IMR-90 (cell line): Measurements from ENCODE around the gene CEP68. TPM values are rescaled to one million over a fixed set of nuclear protein-coding genes. Genes with fewer than 3 reads are reported as not detected.

ENCODE experiments used
- ATAC-seq: fragments of 200-7000 bp; cut with Tn5 transposase; 2 replicates; pipeline ENCODE4 v1.9.1; 2020; ENCODE audit warnings: low read depth, mild to moderate bottlenecking, moderate library complexity
- BruUV-seq: library from RNA; stranded (reverse); fragments of 400-500 nt; replicated peaks from 2 replicates; lab custom pipeline; 2021; lab: Mats Ljungman, UMichigan
- CTCF ChIA-PET: fragments of 300-600 bp; formaldehyde crosslinking; extraction: SDS; loops from one replicate; lab custom pipeline; 2021; ENCODE audit warnings: antibody characterized with exemption; lab: Yijun Ruan, JAX
- POLR2A ChIA-PET: fragments of 300-600 bp; sonication (Branson Sonifier 250); formaldehyde crosslinking; loops from one replicate; lab custom pipeline; 2022; ENCODE audit warnings: antibody characterized with exemption; ENCODE audit not compliant: unreplicated experiment; lab: Charles Lee
- DNase-seq: peaks from one replicate; pipeline ENCODE4 v3.0.0; 2013
- H2AFZ ChIP-seq: replicated peaks from 2 replicates; pipeline ENCODE3; 2013; ENCODE audit warnings: low read length, mild to moderate bottlenecking; ENCODE audit not compliant: poor library complexity
- H2AK5ac ChIP-seq: 2 replicates; pipeline ENCODE4 v1.6.1; 2013; ENCODE audit warnings: low read depth, low read length, inconsistent platforms
- H2AK9ac ChIP-seq: replicated peaks from 2 replicates; pipeline ENCODE3; 2013; ENCODE audit warnings: mild to moderate bottlenecking, low read depth, low read length, moderate library complexity; ENCODE audit not compliant: poor library complexity
- H2BK120ac ChIP-seq: 2 replicates; pipeline ENCODE4 v1.6.1; 2013; ENCODE audit warnings: low read depth, low read length, inconsistent platforms
- H2BK15ac ChIP-seq: 3 replicates; pipeline ENCODE4 v1.6.1; 2013; ENCODE audit warnings: low read depth, low read length, inconsistent platforms
- H2BK20ac ChIP-seq: 2 replicates; pipeline ENCODE4 v1.6.1; 2013; ENCODE audit warnings: low read depth, mild to moderate bottlenecking, inconsistent platforms, low read length, moderate library complexity
- H2BK5ac ChIP-seq: 2 replicates; pipeline ENCODE4 v1.6.1; 2013; ENCODE audit warnings: mild to moderate bottlenecking, low read depth, low read length, inconsistent platforms; ENCODE audit not compliant: poor library complexity, severe bottlenecking
- H3K14ac ChIP-seq: replicated peaks from 2 replicates; pipeline ENCODE4 v1.6.1; 2013; ENCODE audit warnings: low read depth, low read length, inconsistent platforms
- H3K18ac ChIP-seq: 2 replicates; pipeline ENCODE4 v1.6.1; 2013; ENCODE audit warnings: low read depth, low read length, control low read depth
- H3K23ac ChIP-seq: 2 replicates; pipeline ENCODE4 v1.6.1; 2013; ENCODE audit warnings: low read depth, low read length, inconsistent platforms
- H3K27ac ChIP-seq: 2 replicates; pipeline ENCODE4 v1.5.1; 2013; ENCODE audit warnings: mild to moderate bottlenecking, control low read depth, low read length; ENCODE audit not compliant: insufficient read depth
- H3K27me3 ChIP-seq: 2 replicates; pipeline ENCODE4 v1.6.1; 2013; ENCODE audit warnings: low read length; ENCODE audit not compliant: control insufficient read depth, insufficient read depth
- H3K36me3 ChIP-seq: 2 replicates; pipeline ENCODE4 v1.6.1; 2013; ENCODE audit warnings: low read length, mixed read lengths; ENCODE audit not compliant: control insufficient read depth, insufficient read depth
- H3K4ac ChIP-seq: 2 replicates; pipeline ENCODE4 v1.6.1; 2013; ENCODE audit warnings: low read depth, low read length, inconsistent platforms
- H3K4me1 ChIP-seq: 2 replicates; pipeline ENCODE4 v1.6.1; 2013; ENCODE audit warnings: low read length, mixed read lengths; ENCODE audit not compliant: control insufficient read depth, insufficient read depth
- H3K4me2 ChIP-seq: 2 replicates; pipeline ENCODE4 v1.6.1; 2013; ENCODE audit warnings: low read depth, mild to moderate bottlenecking, control low read depth, low read length, moderate library complexity
- H3K4me3 ChIP-seq: 2 replicates; pipeline ENCODE4 v1.5.1; 2013; ENCODE audit warnings: low read depth, mild to moderate bottlenecking, control low read depth, low read length, moderate library complexity; ENCODE audit not compliant: insufficient read depth
- H3K56ac ChIP-seq: 2 replicates; pipeline ENCODE4 v1.6.1; 2013; ENCODE audit warnings: low read length, inconsistent platforms; ENCODE audit not compliant: insufficient read depth; ENCODE audit errors: extremely low read depth
- H3K79me1 ChIP-seq, 2 experiments: 2 replicates each; pipeline ENCODE4 v1.6.1; 2013; ENCODE audit warnings: low read length in 2 of 2, inconsistent platforms in 1 of 2, low read depth in 1 of 2
- H3K9ac ChIP-seq: 2 replicates; pipeline ENCODE4 v1.6.1; 2013; ENCODE audit warnings: low read depth, low read length, control low read depth
- H3K9me1 ChIP-seq: 2 replicates; pipeline ENCODE4 v1.6.1; 2013; ENCODE audit warnings: low read length, inconsistent platforms; ENCODE audit not compliant: insufficient read depth
- H3K9me3 ChIP-seq: 2 replicates; pipeline ENCODE4 v1.6.1; 2013; ENCODE audit warnings: low read length; ENCODE audit not compliant: control insufficient read depth, insufficient read depth
- H4K20me1 ChIP-seq: 2 replicates; pipeline ENCODE4 v1.6.1; 2013; ENCODE audit warnings: low read length, inconsistent platforms; ENCODE audit not compliant: insufficient read depth
- H4K5ac ChIP-seq: 2 replicates; pipeline ENCODE4 v1.6.1; 2013; ENCODE audit warnings: mild to moderate bottlenecking, low read depth, low read length, control low read depth
- H4K8ac ChIP-seq, 2 experiments: 2 replicates each; pipeline ENCODE4 v1.6.1; 2013; ENCODE audit warnings: low read depth in 2 of 2, low read length in 2 of 2, control low read depth in 1 of 2, inconsistent platforms in 1 of 2
- H4K91ac ChIP-seq: 2 replicates; pipeline ENCODE4 v1.6.1; 2013; ENCODE audit warnings: low read depth, low read length, inconsistent platforms; ENCODE audit not compliant: insufficient read depth
- BHLHE40 ChIP-seq: fragments of 150-350 bp; IDR thresholded peaks from 2 replicates; pipeline ENCODE4 v1.6.1; 2016; ENCODE audit warnings: mild to moderate bottlenecking, low read depth, low read length
- CEBPB ChIP-seq: IDR thresholded peaks from 2 replicates; pipeline ENCODE4 v1.6.1; 2012; ENCODE audit warnings: low read depth, low read length, improper control_type of control experiment
- MAFK ChIP-seq: IDR thresholded peaks from 2 replicates; pipeline ENCODE4 v1.6.1; 2012; ENCODE audit warnings: low read depth, low read length, improper control_type of control experiment
- POLR2A ChIP-seq: IDR thresholded peaks from 2 replicates; pipeline ENCODE4 v1.6.1; 2012; ENCODE audit warnings: mild to moderate bottlenecking, low read depth, low read length
- RAD21 ChIP-seq: IDR thresholded peaks from 2 replicates; pipeline ENCODE4 v1.6.1; 2012; ENCODE audit warnings: low read length, improper control_type of control experiment
- RFX5 ChIP-seq: IDR thresholded peaks from 2 replicates; pipeline ENCODE4 v1.8.0; 2012; ENCODE audit warnings: low read depth, mild to moderate bottlenecking, low read length, moderate library complexity
- SMC3 ChIP-seq: fragments of 150-350 bp; IDR thresholded peaks from 2 replicates; pipeline ENCODE4 v1.6.1; 2016; ENCODE audit warnings: low read depth, mild to moderate bottlenecking, antibody characterized with exemption, low read length, moderate library complexity
- WGBS, 2 experiments: methylation state at CpG; one replicate each; pipeline versions ENCODE4 v1.1.5 to v1.1.7; 2013; ENCODE audit warnings: missing lambda C conversion rate in 2 of 2; ENCODE audit not compliant: insufficient read length in 1 of 2; ENCODE audit errors: extremely low coverage in 2 of 2; 5-methylcytosine and 5-hydroxymethylcytosine counted together
- dilution Hi-C: fragments of 300-500 bp; cut with HindIII; formaldehyde crosslinking; loops from one replicate; pipeline ENCODE4 v1.14.3; 2018; ENCODE audit warnings: low sequenced_read_pairs; ENCODE audit not compliant: unreplicated experiment
- in situ Hi-C: fragments of 300-500 bp; cut with MboI; formaldehyde crosslinking; loops from 3 replicates; pipeline ENCODE4 v1.14.3; 2019; ENCODE audit warnings: low sequenced_read_pairs, inconsistent platforms, mixed read lengths
- intact Hi-C: fragments of 100-400 bp; cut with micrococcal nuclease; formaldehyde crosslinking; loops from 2 replicates; pipeline ENCODE4 v1.10.0; 2022
- polyA plus RNA-seq, 3 experiments: library from polyadenylated mRNA; depleted of rRNA; stranded (reverse); fragments of >200 nt; gene quantifications; 2 replicates each; pipeline ENCODE4 v1.2.3, GENCODE V29; 2012; ENCODE audit warnings: low replicate concordance in 1 of 3
- total RNA-seq: library from RNA; depleted of rRNA; stranded (reverse); fragments of >200 nt; gene quantifications from 2 replicates; pipeline ENCODE4 v1.2.3, GENCODE V29; 2012
- TF ChIP-seq, protein P1 (sequence below): conservative IDR thresholded peaks from 2 replicates; pipeline ENCODE4 v1.5.1; 2012; ENCODE audit warnings: mild to moderate bottlenecking, low read depth, low read length, improper control_type of control experiment
- TF ChIP-seq, protein P2 (sequence below): fragments of 150-350 bp; IDR thresholded peaks from 2 replicates; pipeline ENCODE4 v1.6.1; 2016; ENCODE audit warnings: low read depth, mild to moderate bottlenecking, low read length, moderate library complexity, borderline replicate concordance
- TF ChIP-seq, protein P3 (sequence below): fragments of 150-350 bp; IDR thresholded peaks from 2 replicates; pipeline ENCODE4 v1.6.1; 2017; ENCODE audit warnings: mild to moderate bottlenecking, antibody characterized with exemption, low read length, low read depth

The CEP68 gene
- total and polyA plus RNA-seq, 2 of the 4 experiments (the other 2 are of a cell fraction): 5.5 to 5.6 TPM

DNA sequence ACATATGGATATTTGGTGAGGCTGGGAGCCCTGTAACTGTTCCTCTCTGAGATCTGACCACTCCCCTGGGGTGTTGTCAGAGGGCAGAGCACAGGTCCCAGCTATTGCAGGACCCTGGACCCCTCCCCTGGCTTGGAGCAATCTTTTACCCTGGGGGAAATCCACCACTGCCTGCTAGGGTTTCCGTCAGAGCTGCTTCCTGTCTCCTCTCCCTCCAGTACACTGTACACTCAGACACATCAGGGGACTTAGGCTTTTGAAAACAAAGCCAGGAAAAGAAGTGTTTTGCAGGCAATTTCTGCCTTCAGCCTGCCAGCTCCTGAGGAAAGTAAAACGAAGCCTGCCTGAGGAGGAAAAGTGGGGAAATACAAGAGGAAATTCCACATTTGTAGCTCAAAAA, 13.2 kb upstream of the CEP68 start:
- no peak for TF ChIP-seq MAFK
- no peak for TF ChIP-seq BHLHE40
- TF ChIP-seq, protein P1, sequence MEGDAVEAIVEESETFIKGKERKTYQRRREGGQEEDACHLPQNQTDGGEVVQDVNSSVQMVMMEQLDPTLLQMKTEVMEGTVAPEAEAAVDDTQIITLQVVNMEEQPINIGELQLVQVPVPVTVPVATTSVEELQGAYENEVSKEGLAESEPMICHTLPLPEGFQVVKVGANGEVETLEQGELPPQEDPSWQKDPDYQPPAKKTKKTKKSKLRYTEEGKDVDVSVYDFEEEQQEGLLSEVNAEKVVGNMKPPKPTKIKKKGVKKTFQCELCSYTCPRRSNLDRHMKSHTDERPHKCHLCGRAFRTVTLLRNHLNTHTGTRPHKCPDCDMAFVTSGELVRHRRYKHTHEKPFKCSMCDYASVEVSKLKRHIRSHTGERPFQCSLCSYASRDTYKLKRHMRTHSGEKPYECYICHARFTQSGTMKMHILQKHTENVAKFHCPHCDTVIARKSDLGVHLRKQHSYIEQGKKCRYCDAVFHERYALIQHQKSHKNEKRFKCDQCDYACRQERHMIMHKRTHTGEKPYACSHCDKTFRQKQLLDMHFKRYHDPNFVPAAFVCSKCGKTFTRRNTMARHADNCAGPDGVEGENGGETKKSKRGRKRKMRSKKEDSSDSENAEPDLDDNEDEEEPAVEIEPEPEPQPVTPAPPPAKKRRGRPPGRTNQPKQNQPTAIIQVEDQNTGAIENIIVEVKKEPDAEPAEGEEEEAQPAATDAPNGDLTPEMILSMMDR: no peak
- TF ChIP-seq, protein P2, sequence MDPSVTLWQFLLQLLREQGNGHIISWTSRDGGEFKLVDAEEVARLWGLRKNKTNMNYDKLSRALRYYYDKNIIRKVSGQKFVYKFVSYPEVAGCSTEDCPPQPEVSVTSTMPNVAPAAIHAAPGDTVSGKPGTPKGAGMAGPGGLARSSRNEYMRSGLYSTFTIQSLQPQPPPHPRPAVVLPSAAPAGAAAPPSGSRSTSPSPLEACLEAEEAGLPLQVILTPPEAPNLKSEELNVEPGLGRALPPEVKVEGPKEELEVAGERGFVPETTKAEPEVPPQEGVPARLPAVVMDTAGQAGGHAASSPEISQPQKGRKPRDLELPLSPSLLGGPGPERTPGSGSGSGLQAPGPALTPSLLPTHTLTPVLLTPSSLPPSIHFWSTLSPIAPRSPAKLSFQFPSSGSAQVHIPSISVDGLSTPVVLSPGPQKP: no peak
- TF ChIP-seq CEBPB: no peak
- TF ChIP-seq SMC3: no peak
- TF ChIP-seq RFX5: no peak
- TF ChIP-seq, protein P3, sequence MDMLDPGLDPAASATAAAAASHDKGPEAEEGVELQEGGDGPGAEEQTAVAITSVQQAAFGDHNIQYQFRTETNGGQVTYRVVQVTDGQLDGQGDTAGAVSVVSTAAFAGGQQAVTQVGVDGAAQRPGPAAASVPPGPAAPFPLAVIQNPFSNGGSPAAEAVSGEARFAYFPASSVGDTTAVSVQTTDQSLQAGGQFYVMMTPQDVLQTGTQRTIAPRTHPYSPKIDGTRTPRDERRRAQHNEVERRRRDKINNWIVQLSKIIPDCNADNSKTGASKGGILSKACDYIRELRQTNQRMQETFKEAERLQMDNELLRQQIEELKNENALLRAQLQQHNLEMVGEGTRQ: no peak
- no peak for TF ChIP-seq RAD21
- no peak for TF ChIP-seq POLR2A
- POLR2A ChIA-PET: interaction anchor here (0.5 kb wide), 1 partner anchor 9 kb away, joined by 3 read pairs; no protein-coding TSS in a partner anchor

More for the DNA sequence above, 13.2 kb upstream of the CEP68 start:
- no peaks in the 10 kb centered on the region for H3K4me1 ChIP-seq
- peaks cover 4% of the 10 kb centered on the region for H3K9me3 ChIP-seq
- no peak overlapping the region for H3K56ac ChIP-seq
- no peak overlapping the region for H3K4me2 ChIP-seq
- no peak overlapping the region for H2BK5ac ChIP-seq
- H3K4ac ChIP-seq: no peak overlapping the region
- H3K79me1 ChIP-seq: no peaks in the 10 kb centered on the region
- H2BK120ac ChIP-seq: no peak overlapping the region
- no peak overlapping the region for H4K8ac ChIP-seq
- no peak overlapping the region for H4K91ac ChIP-seq
- H3K18ac ChIP-seq: no peak overlapping the region
- H3K9me1 ChIP-seq: 0 out of 2 replicates have a peak, but pooled peaks cover 2% of the 10 kb centered on the region
- H3K27ac ChIP-seq: no peak overlapping the region
- H2BK20ac ChIP-seq: no peak overlapping the region
- in situ Hi-C loops: loop anchor here (5.0 to 25.0 kb wide), 3 partner anchors 126 to 706 kb away; no protein-coding TSS in a partner anchor
- ATAC-seq: no peak
- no peak overlapping the region for H2AFZ ChIP-seq
- H2BK15ac ChIP-seq: no peak overlapping the region
- H2AK5ac ChIP-seq: no peak overlapping the region
- no peak overlapping the region for H3K23ac ChIP-seq
- no peak overlapping the region for H3K9ac ChIP-seq
- no peak overlapping the region for H3K4me3 ChIP-seq
- no peak for DNase-seq
- CTCF ChIA-PET: interaction anchor here (0.6 to 0.9 kb wide), 3 partner anchors 13 to 125 kb away, joined by 3 read pairs; partner anchors contain the start of gene CEP68
- dilution Hi-C loops: no loop called here
- H3K36me3 ChIP-seq: no peaks in the 10 kb centered on the region
- peaks cover 6% of the 10 kb centered on the region for H3K27me3 ChIP-seq
- intact Hi-C loops: loop anchor here (5.0 to 10.0 kb wide), 3 partner anchors 51 to 456 kb away; no protein-coding TSS in a partner anchor
- H3K14ac ChIP-seq: no peak overlapping the region
- H4K5ac ChIP-seq: no peak overlapping the region
- no CpG with 5 or more reads among the region's 2 CpGs for WGBS, 2 experiments
- no TSS peak for BruUV-seq
- H4K20me1 ChIP-seq: no peaks in the 10 kb centered on the region
- H2AK9ac ChIP-seq: no peak overlapping the region
